ELR (cell line): ENCODE data around the gene SORCS3.

ENCODE experiments used
- DNase-seq: peaks from one replicate; pipeline ENCODE4 v3.0.0-alpha.2; 2015; ENCODE audit warnings: low read depth

SORCS3 gene

GRCh38 chr10:104850023-104850422 lies 208.9 kb downstream of the SORCS3 start:
- DNase-seq, result no peak

- DNase-seq, result no peak
Observed at GRCh38 chr10:104867966-104868598, 227.0 kb downstream of the SORCS3 start.

GRCh38 chr10:104872691-104873090 lies 231.6 kb downstream of the SORCS3 start:
- DNase-seq, result no peak

GRCh38 chr10:104873161-104873560 lies 232.1 kb downstream of the SORCS3 start:
- DNase-seq, result no peak

- no peak for DNase-seq
Observed at GRCh38 chr10:104875561-104875960, 234.5 kb downstream of the SORCS3 start.

- no peak for DNase-seq
Observed at GRCh38 chr10:104880624-104881398, 239.7 kb downstream of the SORCS3 start.

- no peak for DNase-seq
Observed at GRCh38 chr10:104881740-104882139, 240.7 kb downstream of the SORCS3 start.

GRCh38 chr10:104892879-104893617 lies 252.0 kb downstream of the SORCS3 start:
- no peak for DNase-seq

- no peak for DNase-seq
Observed at GRCh38 chr10:104893701-104894100, 252.6 kb downstream of the SORCS3 start.

GRCh38 chr10:104894681-104895080 lies 253.6 kb downstream of the SORCS3 start:
- DNase-seq, result no peak

GRCh38 chr10:104895541-104895940 lies 254.5 kb downstream of the SORCS3 start:
- DNase-seq, result no peak

GRCh38 chr10:104895981-104896380 lies 254.9 kb downstream of the SORCS3 start:
- DNase-seq, result no peak

GRCh38 chr10:104897696-104898095 lies 256.6 kb downstream of the SORCS3 start:
- no peak for DNase-seq

GRCh38 chr10:104899779-104900178 lies 258.7 kb downstream of the SORCS3 start:
- no peak for DNase-seq

GRCh38 chr10:104903433-104903832 lies 262.3 kb downstream of the SORCS3 start:
- no peak for DNase-seq

- no peak for DNase-seq
Observed at GRCh38 chr10:104904753-104905323, 263.7 kb downstream of the SORCS3 start.

- no peak for DNase-seq
Observed at GRCh38 chr10:104906112-104906511, 265.0 kb downstream of the SORCS3 start.

GRCh38 chr10:104907521-104907920 lies 266.4 kb downstream of the SORCS3 start:
- no peak for DNase-seq

- DNase-seq, result no peak
Observed at GRCh38 chr10:104908581-104908980, 267.5 kb downstream of the SORCS3 start.

GRCh38 chr10:104910712-104911111 lies 269.6 kb downstream of the SORCS3 start:
- no peak for DNase-seq

GRCh38 chr10:104913390-104913789 lies 272.3 kb downstream of the SORCS3 start:
- DNase-seq, result no peak

- no peak for DNase-seq
Observed at GRCh38 chr10:104920476-104920875, 279.4 kb downstream of the SORCS3 start.

GRCh38 chr10:104921763-104922162 lies 280.7 kb downstream of the SORCS3 start:
- no peak for DNase-seq
